K562 (cell line): ENCODE measurements around the gene AMH. TPM values are rescaled to one million over a fixed set of nuclear protein-coding genes. Genes with fewer than 3 reads are reported as not detected.

Experiments used
- ATAC-seq: fragments of 200-7000 bp; cut with Tn5 transposase; 3 replicates; pipeline ENCODE4 v1.9.1; 2020; ENCODE audit warnings: moderate library complexity
- BruUV-seq: library from RNA; stranded (reverse); fragments of 400-500 nt; replicated peaks from 2 replicates; lab custom pipeline; 2021; lab: Mats Ljungman, UMichigan
- CTCF ChIA-PET: fragments of 300-600 bp; formaldehyde crosslinking; extraction: SDS; loops from one replicate; lab custom pipeline; 2021; ENCODE audit warnings: low intra/inter-chr PET ratio; lab: Yijun Ruan, JAX
- POLR2A ChIA-PET: fragments of 300-600, 350-650 bp; sonication (Branson Sonifier 250); formaldehyde crosslinking; extraction: SDS; loops from one replicate; lab custom pipeline; 2021; ENCODE audit warnings: antibody characterized with exemption, inconsistent platforms; lab: Yijun Ruan, JAX
- DNase-seq, 4 experiments: peaks; one replicate each; pipeline versions ENCODE4 v3.0.0 to v3.0.0-alpha.2; 2011 to 2018; ENCODE audit warnings: low spot score in 3 of 4, mixed read lengths in 3 of 4; ENCODE audit errors: extremely low read depth in 1 of 4
- FAIRE-seq: peaks from 2 replicates; lab custom pipeline; 2011; peaks lifted over from hg19 to GRCh38; lab: Jason Lieb, UNC
- H2AFZ ChIP-seq: 2 replicates; pipeline ENCODE4 v1.6.0; 2011; ENCODE audit warnings: low read depth, low read length, control low read depth, inconsistent platforms
- H3K27ac ChIP-seq: fragments of 200-600 bp; 3 replicates; pipeline ENCODE4 v1.8.0; 2011; ENCODE audit warnings: low read depth, mild to moderate bottlenecking, control low read depth, inconsistent platforms, low read length, moderate library complexity, mixed read lengths; ENCODE audit errors: extremely low read depth
- H3K27me3 ChIP-seq, 2 experiments: fragments of 300-600 bp in 1 of 2; 2 replicates in 1 of 2; 3 replicates in 1 of 2; pipeline versions ENCODE4 v1.6.0 to v1.8.0; 2011; ENCODE audit warnings: inconsistent platforms in 2 of 2, low read length in 2 of 2, mild to moderate bottlenecking in 1 of 2, mixed read lengths in 1 of 2, moderate library complexity in 1 of 2; ENCODE audit not compliant: control insufficient read depth in 2 of 2, insufficient read depth in 2 of 2
- H3K36me3 ChIP-seq: fragments of 300-600 bp; 3 replicates; pipeline ENCODE4 v1.8.0; 2011; ENCODE audit warnings: mild to moderate bottlenecking, low read length, inconsistent platforms; ENCODE audit not compliant: control insufficient read depth, insufficient read depth
- H3K4me1 ChIP-seq, 2 experiments: fragments of 200-600 bp in 1 of 2; replicated peaks in 1 of 2; 2 replicates in 1 of 2; 3 replicates in 1 of 2; pipeline versions ENCODE4 v1.5.1 to v1.8.0; 2011; ENCODE audit warnings: inconsistent platforms in 2 of 2, low read length in 2 of 2, mild to moderate bottlenecking in 1 of 2, mixed read lengths in 1 of 2, moderate library complexity in 1 of 2; ENCODE audit not compliant: control insufficient read depth in 2 of 2, insufficient read depth in 2 of 2
- H3K4me2 ChIP-seq: 2 replicates; pipeline ENCODE4 v1.6.1; 2011; ENCODE audit warnings: low read length, control low read depth, inconsistent platforms, mixed read lengths; ENCODE audit not compliant: insufficient read depth
- H3K4me3 ChIP-seq: fragments of 200-600 bp; sonication (generic), shearing (Covaris generic); 2 replicates; pipeline ENCODE4 v1.5.1; 2016; ENCODE audit warnings: control low read depth, inconsistent platforms
- H3K79me2 ChIP-seq: fragments of 200-600 bp; 3 replicates; pipeline ENCODE4 v1.8.0; 2011; ENCODE audit warnings: low read length, inconsistent platforms; ENCODE audit not compliant: control insufficient read depth, insufficient read depth
- H3K9ac ChIP-seq, 2 experiments: 2 replicates each; pipeline versions ENCODE4 v1.6.0 to v1.6.1; 2011; ENCODE audit warnings: low read depth in 2 of 2, low read length in 2 of 2, control low read depth in 1 of 2, inconsistent platforms in 1 of 2, mild to moderate bottlenecking in 1 of 2, mixed read lengths in 1 of 2; ENCODE audit not compliant: insufficient read depth in 1 of 2
- H3K9me1 ChIP-seq: one replicate; pipeline ENCODE4 v1.6.0; 2011; ENCODE audit warnings: inconsistent platforms, mild to moderate bottlenecking, low read length, moderate library complexity; ENCODE audit not compliant: control insufficient read depth, insufficient read depth
- H3K9me3 ChIP-seq: replicated peaks from 2 replicates; pipeline ENCODE4 v1.5.1; 2011; ENCODE audit warnings: low read depth, low read length, inconsistent platforms; ENCODE audit not compliant: control insufficient read depth, insufficient read depth
- H4K20me1 ChIP-seq: replicated peaks from 2 replicates; pipeline ENCODE4 v1.6.1; 2011; ENCODE audit warnings: low read length, inconsistent platforms, mixed read lengths; ENCODE audit not compliant: control insufficient read depth, insufficient read depth
- CC2D1A ChIP-seq: fragments of 450-650 bp; IDR thresholded peaks from 2 replicates; pipeline ENCODE4 v1.6.1; 2017; ENCODE audit warnings: mild to moderate bottlenecking
- CREB1 ChIP-seq, 2 experiments: sonication (generic) in 1 of 2; formaldehyde crosslinking in 1 of 2; IDR thresholded peaks; 2 replicates each; pipeline versions ENCODE4 v1.6.1 to v1.8.0; 2012 to 2022; ENCODE audit warnings: inconsistent platforms in 1 of 2, mild to moderate bottlenecking in 1 of 2, missing genetic modification reagents in 1 of 2, moderate library complexity in 1 of 2
- FIP1L1 ChIP-seq: fragments of 200-400 bp; formaldehyde crosslinking; IDR thresholded peaks from 2 replicates; pipeline ENCODE4 v1.6.1; 2018; ENCODE audit warnings: mild to moderate bottlenecking, low read depth, low read length; ENCODE audit not compliant: poor library complexity, severe bottlenecking
- FUS ChIP-seq: fragments of 200-400 bp; formaldehyde crosslinking; optimal IDR thresholded peaks from 2 replicates; pipeline ENCODE3; 2017; ENCODE audit warnings: low read depth, low read length
- HMGN3 ChIP-seq: IDR thresholded peaks from 2 replicates; pipeline ENCODE4 v1.6.1; 2011; ENCODE audit warnings: borderline replicate concordance, low read depth, mild to moderate bottlenecking, mixed read lengths, low read length; ENCODE audit not compliant: insufficient read length; ENCODE audit errors: extremely low read depth
- HNRNPL ChIP-seq: fragments of 200-400 bp; formaldehyde crosslinking; IDR thresholded peaks from 2 replicates; pipeline ENCODE4 v1.6.1; 2017; ENCODE audit warnings: low read depth, mild to moderate bottlenecking, low read length
- NRF1 ChIP-seq, 2 experiments: fragments of 450-650 bp; IDR thresholded peaks in 1 of 2; conservative IDR thresholded peaks in 1 of 2; 2 replicates each; pipeline ENCODE4 v1.6.1; 2014; ENCODE audit warnings: mild to moderate bottlenecking in 2 of 2
- POLR2G ChIP-seq: fragments of 200-400 bp; formaldehyde crosslinking; IDR thresholded peaks from 2 replicates; pipeline ENCODE4 v1.6.1; 2017; ENCODE audit warnings: low read depth, mild to moderate bottlenecking, antibody characterized with exemption, low read length, moderate library complexity
- RBFOX2 ChIP-seq: fragments of 200-400 bp; formaldehyde crosslinking; IDR thresholded peaks from 2 replicates; pipeline ENCODE4 v1.6.1; 2017; ENCODE audit warnings: low read depth, mild to moderate bottlenecking, low read length, moderate library complexity
- RBM22 ChIP-seq: fragments of 200-400 bp; formaldehyde crosslinking; IDR thresholded peaks from 2 replicates; pipeline ENCODE4 v1.6.1; 2018; ENCODE audit warnings: low read length, low read depth; ENCODE audit not compliant: poor library complexity, severe bottlenecking
- SAFB ChIP-seq: fragments of 200-400 bp; formaldehyde crosslinking; IDR thresholded peaks from 2 replicates; pipeline ENCODE4 v1.6.1; 2017; ENCODE audit warnings: low read depth, low read length, borderline replicate concordance
- ZBTB33 ChIP-seq: sonication (generic); formaldehyde crosslinking; IDR thresholded peaks from 2 replicates; pipeline ENCODE4 v1.8.1; 2023; ENCODE audit warnings: mild to moderate bottlenecking, missing genetic modification reagents
- ZC3H8 ChIP-seq: fragments of 450-650 bp; IDR thresholded peaks from 2 replicates; pipeline ENCODE4 v1.6.1; 2017
- ZNF41 ChIP-seq: fragments of 250-450 bp; sonication (Bioruptor Pico); conservative IDR thresholded peaks from 2 replicates; pipeline ENCODE4 v1.4.0; 2020; ENCODE audit warnings: mild to moderate bottlenecking
- WGBS: fragments of 100-300 bp; shearing (Covaris generic); methylation state at CpG from one replicate; pipeline ENCODE4 v1.1.6; 2016; ENCODE audit warnings: low coverage, mixed read lengths; ENCODE audit not compliant: insufficient coverage; ENCODE audit errors: missing lambda C conversion rate; 5-methylcytosine and 5-hydroxymethylcytosine counted together
- in situ Hi-C: fragments of 300-500 bp; cut with MboI; formaldehyde crosslinking; loops from 4 replicates; pipeline ENCODE4 v1.15.0; 2018; ENCODE audit warnings: inconsistent platforms, mixed read lengths
- intact Hi-C: fragments of 100-400 bp; cut with micrococcal nuclease; formaldehyde crosslinking; loops from 2 replicates; pipeline ENCODE4 v1.14.2; 2022
- polyA plus RNA-seq, 8 experiments: library from polyadenylated mRNA; depleted of rRNA in 4 of 8; stranded (reverse) in 5 of 8; unstranded in 3 of 8; fragments of >200 nt; fragmentation: Nextera tagmentation in 2 of 8; fragmentation: Illumina TruSeq in 1 of 8; extraction: Ambion mirVana in 2 of 8; extraction: Trizol in 1 of 8; gene quantifications; 2 replicates each; pipeline versions ENCODE4 v1.2.1 to v1.2.3, GENCODE V29; 2011 to 2014; ENCODE audit warnings: inconsistent platforms in 1 of 8, missing spikeins in 1 of 8
- total RNA-seq, 7 experiments: library from RNA; depleted of rRNA in 6 of 7; stranded (reverse); fragments of >200 nt in 6 of 7; fragmentation: Illumina TruSeq in 2 of 7; extraction: Trizol in 2 of 7; gene quantifications; 2 replicates each; pipeline versions ENCODE4 v1.2.1 to v1.2.3, GENCODE V29; 2011 to 2021; ENCODE audit warnings: low replicate concordance in 1 of 7
- TF ChIP-seq, protein P1 (sequence below): fragments of 250-450 bp; sonication (Bioruptor Pico); IDR thresholded peaks from 2 replicates; pipeline ENCODE4 v1.8.0; 2021; ENCODE audit warnings: moderate library complexity, mild to moderate bottlenecking, inconsistent platforms
- TF ChIP-seq, protein P2 (sequence below): fragments of 450-650 bp; formaldehyde crosslinking; IDR thresholded peaks from 2 replicates; pipeline ENCODE4 v1.4.0; 2020; ENCODE audit warnings: mild to moderate bottlenecking

The AMH gene
- total and polyA plus RNA-seq, 9 of the 15 experiments (the other 6 are each of a cell fraction or from before 2014, with no cell fraction given), result 0.29 to 27.4 (median 2.6) TPM; not detected in 2

DNA sequence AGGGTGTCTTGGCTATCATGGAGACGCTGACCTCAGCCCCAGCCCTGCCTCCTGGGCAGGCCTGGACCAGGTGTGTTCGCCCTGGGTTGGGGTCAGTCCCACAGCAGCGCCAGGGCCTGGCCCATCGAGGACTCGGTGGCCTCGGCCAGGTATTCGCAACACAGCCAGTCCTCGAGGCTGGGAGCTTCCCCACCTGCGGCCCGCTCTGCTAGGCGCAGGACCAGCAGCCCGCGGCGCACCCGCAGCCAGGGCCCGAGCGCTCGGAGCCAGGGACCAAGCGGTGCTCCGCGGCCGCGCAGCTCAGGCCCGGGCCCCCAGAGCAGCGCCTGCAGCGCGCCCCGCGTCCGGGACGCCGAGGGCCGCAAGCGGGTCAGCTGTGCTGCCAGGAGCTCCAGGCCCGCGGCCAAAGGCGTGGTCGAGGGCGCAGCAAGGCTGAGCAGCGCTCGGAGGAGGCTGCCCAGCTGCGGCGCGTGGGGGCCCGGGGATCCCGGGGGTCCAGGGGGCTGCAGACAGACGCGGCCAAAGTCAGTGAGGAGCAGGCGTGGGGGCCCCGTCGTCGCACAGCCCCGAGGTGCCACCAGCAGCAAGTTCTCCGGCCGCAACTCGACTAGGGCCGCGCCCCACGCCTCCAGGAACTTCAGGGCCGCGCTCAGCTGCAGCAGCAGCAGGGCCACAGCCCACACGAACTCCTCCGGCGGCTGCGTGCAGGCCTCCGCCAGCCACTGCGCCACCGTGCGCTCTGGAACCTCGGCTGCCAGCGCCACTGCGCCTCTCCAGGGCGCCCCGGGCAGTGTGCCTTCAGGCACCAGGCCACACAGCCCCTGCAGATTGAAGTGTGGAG lies 26.7 kb downstream of the AMH start:
- BruUV-seq, result no TSS peak
- DNase-seq, result no peak
- FAIRE-seq, result no peak
- no peak for ATAC-seq
- Histone ChIP-seq H3K9me1 (peaks cover 5% of the 10 kb centered on the region), H3K4me2 (no peak overlapping the region), H3K27me3 (no peaks in the 10 kb centered on the region), H4K20me1 (peaks cover 35% of the 10 kb centered on the region), H3K4me3 (no peak overlapping the region), H3K27ac (no peak overlapping the region), H3K79me2 (peaks cover 45% of the 10 kb centered on the region), H3K9ac (peak overlapping the region in 1 of 2 experiments; percentile 75; a peak in 1 of 4 replicates), H3K4me1 (peaks cover 10 to 72% of the 10 kb centered on the region in 2 experiments), H3K36me3 (peaks cover 34% of the 10 kb centered on the region), H2AFZ (no peak overlapping the region), H3K9me3 (no peaks in the 10 kb centered on the region)
- peak; percentile 8 for TF ChIP-seq HMGN3
- TF ChIP-seq POLR2G, result peak; percentile 69
- no peak for TF ChIP-seq ZNF41 (CRISPR knock-in tag)
- TF ChIP-seq CC2D1A, result no peak
- TF ChIP-seq, protein P1, sequence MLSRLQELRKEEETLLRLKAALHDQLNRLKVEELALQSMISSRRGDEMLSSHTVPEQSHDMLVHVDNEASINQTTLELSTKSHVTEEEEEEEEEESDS (CRISPR knock-in tag), result no peak
- TF ChIP-seq, protein P2, sequence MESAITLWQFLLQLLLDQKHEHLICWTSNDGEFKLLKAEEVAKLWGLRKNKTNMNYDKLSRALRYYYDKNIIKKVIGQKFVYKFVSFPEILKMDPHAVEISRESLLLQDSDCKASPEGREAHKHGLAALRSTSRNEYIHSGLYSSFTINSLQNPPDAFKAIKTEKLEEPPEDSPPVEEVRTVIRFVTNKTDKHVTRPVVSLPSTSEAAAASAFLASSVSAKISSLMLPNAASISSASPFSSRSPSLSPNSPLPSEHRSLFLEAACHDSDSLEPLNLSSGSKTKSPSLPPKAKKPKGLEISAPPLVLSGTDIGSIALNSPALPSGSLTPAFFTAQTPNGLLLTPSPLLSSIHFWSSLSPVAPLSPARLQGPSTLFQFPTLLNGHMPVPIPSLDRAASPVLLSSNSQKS (CRISPR knock-in tag), result no peak
- TF ChIP-seq FIP1L1, result peak; percentile 30
- peak; percentile 41; the same call in 1 of the 2 replicates for TF ChIP-seq HNRNPL
- TF ChIP-seq SAFB, result 0 out of 2 replicates have a peak, but pooled peaks have one; percentile 12
- peak; percentile 48 for TF ChIP-seq FUS
- TF ChIP-seq RBFOX2, result peak; percentile 67
- TF ChIP-seq CREB1 (IDR thresholded peaks at IDR 0.05), result no peak
- no peak for TF ChIP-seq CREB1 (CRISPR knock-in tag; IDR thresholded peaks at IDR 0.05)
- peak; percentile 86 for TF ChIP-seq ZBTB33 (CRISPR knock-in tag)
- no peak for TF ChIP-seq NRF1 (conservative IDR thresholded peaks at IDR 0.05 in 1 of 2, IDR thresholded peaks at IDR 0.05 in 1 of 2)
- no peak for TF ChIP-seq ZC3H8
- TF ChIP-seq RBM22, result peak; percentile 83
- 95% methylated on average over 27 of the region's 74 CpGs for WGBS
- intact Hi-C loops (loop anchor here (1.0 to 5.0 kb wide), 3 partner anchors 41 to 336 kb away; no protein-coding TSS in a partner anchor), in situ Hi-C loops (no loop called here)
- POLR2A ChIA-PET, result interaction anchor here (0.6 to 7.0 kb wide), 10 partner anchors 9 to 998 kb away, joined by 3 to 86 read pairs (median 3); no protein-coding TSS in a partner anchor
- CTCF ChIA-PET, result interaction anchor here (0.6 to 1.5 kb wide), 3 partner anchors 116 to 151 kb away, joined by 3 to 5 read pairs (median 5); no protein-coding TSS in a partner anchor
